GM23338 (cell line): ENCODE measurements around the gene SLCO3A1. TPM values are rescaled to one million over a fixed set of nuclear protein-coding genes. Genes with fewer than 3 reads are reported as not detected.

Experiments used
- ATAC-seq: fragments of 200-7000 bp; cut with Tn5 transposase; 3 replicates; pipeline ENCODE4 v1.9.1; 2020
- DNase-seq: peaks from one replicate; pipeline ENCODE4 v3.0.0-alpha.2; 2015; ENCODE audit warnings: low spot score
- H2AFZ ChIP-seq: fragments of 200-600 bp; sonication (generic); 2 replicates; pipeline ENCODE4 v1.8.0; 2016; ENCODE audit warnings: antibody characterized with exemption, mild to moderate bottlenecking, moderate library complexity
- H3F3A ChIP-seq: fragments of 200-600 bp; sonication (generic); replicated peaks from 2 replicates; pipeline ENCODE4 v1.8.0; 2017; ENCODE audit warnings: antibody characterized with exemption, mixed run types, low read depth
- H3K27ac ChIP-seq: fragments of 200-600 bp; sonication (generic); 2 replicates; pipeline ENCODE4 v1.6.1; 2016; ENCODE audit warnings: low read depth
- H3K27me3 ChIP-seq: fragments of 200-600 bp; sonication (generic); 2 replicates; pipeline ENCODE4 v1.8.0; 2016; ENCODE audit warnings: mild to moderate bottlenecking, mixed run types, moderate library complexity; ENCODE audit not compliant: insufficient read depth
- H3K36me3 ChIP-seq: fragments of 200-600 bp; sonication (generic); 2 replicates; pipeline ENCODE4 v1.8.0; 2016; ENCODE audit warnings: mild to moderate bottlenecking; ENCODE audit not compliant: insufficient read depth
- H3K4me1 ChIP-seq: fragments of 200-600 bp; sonication (generic); 2 replicates; pipeline ENCODE4 v1.8.0; 2016; ENCODE audit warnings: mild to moderate bottlenecking, moderate library complexity; ENCODE audit not compliant: insufficient read depth
- H3K4me2 ChIP-seq: fragments of 200-600 bp; sonication (generic); 2 replicates; pipeline ENCODE4 v1.7.1; 2017; ENCODE audit warnings: mixed run types
- H3K4me3 ChIP-seq: fragments of 200-600 bp; sonication (generic); 2 replicates; pipeline ENCODE4 v1.6.1; 2016; ENCODE audit warnings: mixed run types
- H3K79me2 ChIP-seq: fragments of 200-600 bp; sonication (generic); replicated peaks from 2 replicates; pipeline ENCODE4 v1.8.0; 2017; ENCODE audit warnings: mild to moderate bottlenecking; ENCODE audit not compliant: insufficient read depth
- H3K9me2 ChIP-seq: fragments of 200-600 bp; sonication (generic); 2 replicates; pipeline ENCODE4 v1.8.0; 2017; ENCODE audit not compliant: insufficient read depth
- H4K20me1 ChIP-seq: fragments of 200-600 bp; sonication (generic); replicated peaks from 2 replicates; pipeline ENCODE4 v1.8.0; 2017; ENCODE audit warnings: mild to moderate bottlenecking; ENCODE audit not compliant: insufficient read depth
- H3K27ac Mint-ChIP-seq: 2 replicates; pipeline ENCODE4 v1.8.0; 2020; ENCODE audit warnings: inconsistent platforms, mild to moderate bottlenecking, moderate library complexity, mixed read lengths
- H3K27me3 Mint-ChIP-seq: 3 replicates; pipeline ENCODE4 v1.8.0; 2022; ENCODE audit warnings: low read depth, mild to moderate bottlenecking, moderate library complexity, mixed read lengths, inconsistent platforms; ENCODE audit not compliant: insufficient read depth, poor library complexity
- H3K36me3 Mint-ChIP-seq: 3 replicates; pipeline ENCODE4 v1.8.0; 2021; ENCODE audit warnings: low read depth, mild to moderate bottlenecking, inconsistent platforms, moderate library complexity, mixed read lengths
- H3K4me1 Mint-ChIP-seq: 3 replicates; pipeline ENCODE4 v1.8.0; 2020; ENCODE audit warnings: mild to moderate bottlenecking, inconsistent platforms, mixed read lengths
- H3K4me3 Mint-ChIP-seq: 3 replicates; pipeline ENCODE4 v1.8.0; 2021; ENCODE audit warnings: moderate library complexity, mild to moderate bottlenecking, inconsistent platforms, mixed read lengths
- H3K9me3 Mint-ChIP-seq: 3 replicates; pipeline ENCODE4 v1.8.0; 2020; ENCODE audit warnings: moderate library complexity, mild to moderate bottlenecking, inconsistent platforms, mixed read lengths
- EZH2phosphoT487 ChIP-seq: fragments of 200-600 bp; sonication (generic); IDR thresholded peaks from one replicate; pipeline ENCODE4 v1.8.1; 2018; ENCODE audit warnings: antibody characterized with exemption; ENCODE audit not compliant: unreplicated experiment
- JUNB ChIP-seq: IDR thresholded peaks from one replicate; pipeline ENCODE4 v1.6.1; 2016; ENCODE audit warnings: antibody characterized with exemption; ENCODE audit not compliant: unreplicated experiment
- POLR2AphosphoS5 ChIP-seq: IDR thresholded peaks from 2 replicates; pipeline ENCODE4 v1.6.1; 2016; ENCODE audit warnings: antibody characterized with exemption, low read depth
- STAT1 ChIP-seq: IDR thresholded peaks from one replicate; pipeline ENCODE4 v1.6.1; 2016; ENCODE audit warnings: antibody characterized with exemption; ENCODE audit not compliant: unreplicated experiment
- ZNF331 ChIP-seq: fragments of 250-450 bp; sonication (Bioruptor Pico); IDR thresholded peaks from 2 replicates; pipeline ENCODE4 v1.5.0; 2020; ENCODE audit warnings: low read depth, mild to moderate bottlenecking, moderate library complexity
- polyA plus RNA-seq: library from polyadenylated mRNA; unstranded; fragments of >200 nt; fragmentation: Nextera tagmentation; extraction: Ambion mirVana; gene quantifications from 2 replicates; pipeline ENCODE4 v1.2.1, GENCODE V29; 2016
- total RNA-seq: library from RNA; depleted of rRNA; stranded (reverse); fragments of >200 nt; shearing (Covaris generic); gene quantifications from 2 replicates; pipeline ENCODE4 v1.2.3, GENCODE V29; 2014
- TF ChIP-seq, protein P1 (sequence below), 2 experiments: fragments of 200-600 bp in 1 of 2; sonication (generic) in 1 of 2; conservative IDR thresholded peaks; 2 replicates each; pipeline versions ENCODE4 v1.5.1 to v1.6.1; 2016 to 2017; ENCODE audit warnings: antibody characterized with exemption in 2 of 2, low read depth in 2 of 2, mild to moderate bottlenecking in 2 of 2, moderate library complexity in 1 of 2
- TF ChIP-seq, protein P2 (sequence below): IDR thresholded peaks from 2 replicates; pipeline ENCODE4 v1.6.1; 2016; ENCODE audit warnings: antibody characterized with exemption

The SLCO3A1 gene
- total and polyA plus RNA-seq, 2 experiments from 2014 or later = 7.3 to 9.4 TPM

DNA sequence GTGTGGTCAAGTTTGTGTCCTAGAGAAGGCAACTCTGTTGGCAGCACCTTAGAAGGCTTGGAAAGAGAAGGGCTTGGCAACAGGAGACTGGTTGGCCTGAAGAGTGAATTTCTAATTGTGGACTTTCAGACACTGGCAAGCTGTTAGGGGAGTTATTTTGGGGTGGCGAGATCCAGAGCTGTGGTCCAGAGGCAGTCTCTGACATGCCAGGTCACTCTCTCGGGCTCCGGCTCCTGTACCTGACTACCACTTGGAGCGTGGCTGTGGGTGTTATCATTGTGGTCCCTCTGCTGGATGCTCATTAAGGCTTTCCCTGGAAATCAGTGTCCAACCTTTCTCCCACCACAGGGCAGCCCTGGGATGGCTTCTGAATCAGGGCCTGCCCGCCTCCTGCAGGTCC is 209.0 kb downstream of the SLCO3A1 start:
- no peak for DNase-seq
- no peak; the same call in 2 of the 3 replicates for ATAC-seq
- Histone ChIP-seq H3K79me2 (no peaks in the 10 kb centered on the region), H3K27me3 (no peaks in the 10 kb centered on the region), H3K9me2 (no peaks in the 10 kb centered on the region; the same call in 1 of the 2 replicates), H3K4me2 (no peak overlapping the region), H2AFZ (no peak overlapping the region), H3K36me3 (no peaks in the 10 kb centered on the region), H4K20me1 (no peaks in the 10 kb centered on the region; the same call in 1 of the 2 replicates), H3K4me3 (no peak overlapping the region), H3F3A (no peaks in the 10 kb centered on the region), H3K27ac (no peak overlapping the region), H3K4me1 (no peaks in the 10 kb centered on the region)
- no peaks in the 10 kb centered on the region for H3K9me3 Mint-ChIP-seq
- H3K36me3 Mint-ChIP-seq = no peaks in the 10 kb centered on the region
- TF ChIP-seq, protein P1, sequence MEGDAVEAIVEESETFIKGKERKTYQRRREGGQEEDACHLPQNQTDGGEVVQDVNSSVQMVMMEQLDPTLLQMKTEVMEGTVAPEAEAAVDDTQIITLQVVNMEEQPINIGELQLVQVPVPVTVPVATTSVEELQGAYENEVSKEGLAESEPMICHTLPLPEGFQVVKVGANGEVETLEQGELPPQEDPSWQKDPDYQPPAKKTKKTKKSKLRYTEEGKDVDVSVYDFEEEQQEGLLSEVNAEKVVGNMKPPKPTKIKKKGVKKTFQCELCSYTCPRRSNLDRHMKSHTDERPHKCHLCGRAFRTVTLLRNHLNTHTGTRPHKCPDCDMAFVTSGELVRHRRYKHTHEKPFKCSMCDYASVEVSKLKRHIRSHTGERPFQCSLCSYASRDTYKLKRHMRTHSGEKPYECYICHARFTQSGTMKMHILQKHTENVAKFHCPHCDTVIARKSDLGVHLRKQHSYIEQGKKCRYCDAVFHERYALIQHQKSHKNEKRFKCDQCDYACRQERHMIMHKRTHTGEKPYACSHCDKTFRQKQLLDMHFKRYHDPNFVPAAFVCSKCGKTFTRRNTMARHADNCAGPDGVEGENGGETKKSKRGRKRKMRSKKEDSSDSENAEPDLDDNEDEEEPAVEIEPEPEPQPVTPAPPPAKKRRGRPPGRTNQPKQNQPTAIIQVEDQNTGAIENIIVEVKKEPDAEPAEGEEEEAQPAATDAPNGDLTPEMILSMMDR (conservative IDR thresholded peaks at IDR 0.05; ENCODE audit: low read depth in 2 of 2) = 0 out of 4 replicates have a peak, but pooled peaks of 1 of the 2 experiments have one; percentile 4
- TF ChIP-seq JUNB = no peak
- H3K4me3 Mint-ChIP-seq = no peak overlapping the region
- no peak overlapping the region for H3K27ac Mint-ChIP-seq
- peaks cover 3% of the 10 kb centered on the region; the same call in 2 of the 3 replicates for H3K4me1 Mint-ChIP-seq
- H3K27me3 Mint-ChIP-seq = peaks cover 4% of the 10 kb centered on the region

DNA sequence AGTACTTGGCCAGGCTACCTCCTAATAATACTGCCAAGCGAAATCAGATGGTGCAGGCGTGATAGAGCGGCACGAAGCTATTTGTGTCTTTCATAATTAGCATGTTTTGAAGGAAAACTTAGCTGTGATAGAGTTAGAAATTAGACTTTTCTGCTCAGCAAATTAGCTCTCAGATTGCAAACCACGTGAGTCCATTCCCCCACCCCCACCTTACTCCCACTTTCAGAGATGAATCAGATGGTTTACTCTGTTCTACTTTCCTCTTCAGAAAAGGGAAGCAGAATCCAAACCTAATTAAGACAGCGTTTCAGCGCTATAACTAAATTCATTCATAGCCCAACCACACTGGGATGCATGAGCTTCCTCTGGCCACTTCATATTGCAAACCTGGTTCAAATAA is 214.6 kb downstream of the SLCO3A1 start:
- DNase-seq (no peak), ATAC-seq (no peak)
- H3K4me3 ChIP-seq = no peak overlapping the region
- no peak overlapping the region for H2AFZ ChIP-seq
- Mint-ChIP-seq H3K9me3 (no peaks in the 10 kb centered on the region), H3K4me1 (peaks cover 3% of the 10 kb centered on the region; the same call in 1 of the 3 replicates), H3K4me3 (no peak overlapping the region), H3K36me3 (no peaks in the 10 kb centered on the region), H3K27ac (no peak overlapping the region), H3K27me3 (peaks cover 2% of the 10 kb centered on the region)
- peaks cover 4% of the 10 kb centered on the region; the same call in 1 of the 2 replicates for H3K79me2 ChIP-seq
- no peaks in the 10 kb centered on the region for H3F3A ChIP-seq
- TF ChIP-seq STAT1 (no peak), EZH2phosphoT487 (no peak), ZNF331 (no peak), POLR2AphosphoS5 (no peak)
- TF ChIP-seq, protein P2, sequence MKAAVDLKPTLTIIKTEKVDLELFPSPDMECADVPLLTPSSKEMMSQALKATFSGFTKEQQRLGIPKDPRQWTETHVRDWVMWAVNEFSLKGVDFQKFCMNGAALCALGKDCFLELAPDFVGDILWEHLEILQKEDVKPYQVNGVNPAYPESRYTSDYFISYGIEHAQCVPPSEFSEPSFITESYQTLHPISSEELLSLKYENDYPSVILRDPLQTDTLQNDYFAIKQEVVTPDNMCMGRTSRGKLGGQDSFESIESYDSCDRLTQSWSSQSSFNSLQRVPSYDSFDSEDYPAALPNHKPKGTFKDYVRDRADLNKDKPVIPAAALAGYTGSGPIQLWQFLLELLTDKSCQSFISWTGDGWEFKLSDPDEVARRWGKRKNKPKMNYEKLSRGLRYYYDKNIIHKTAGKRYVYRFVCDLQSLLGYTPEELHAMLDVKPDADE = no peak
- H3K36me3 ChIP-seq = no peaks in the 10 kb centered on the region
- no peaks in the 10 kb centered on the region for H3K9me2 ChIP-seq
- no peaks in the 10 kb centered on the region for H3K4me1 ChIP-seq
- H3K27ac ChIP-seq = no peak overlapping the region
- H3K4me2 ChIP-seq = no peak overlapping the region
- no peaks in the 10 kb centered on the region for H4K20me1 ChIP-seq
- no peaks in the 10 kb centered on the region for H3K27me3 ChIP-seq
